GM21717 (cell line): ENCODE data around the gene RTN4RL2.

Source experiments
- ATAC-seq: cut with Tn5 transposase; IDR thresholded peaks from one replicate; pipeline ENCODE4 v1.9.1; 2021; ENCODE audit warnings: mild to moderate bottlenecking, moderate library complexity; ENCODE audit not compliant: unreplicated experiment

RTN4RL2 gene

GRCh38 chr11:57461841-57462489 is 1.6 kb downstream of the RTN4RL2 start:
- ATAC-seq = no peak

GRCh38 chr11:57462597-57462996 is 2.3 kb downstream of the RTN4RL2 start:
- no peak for ATAC-seq

GRCh38 chr11:57463671-57464538 is 3.6 kb downstream of the RTN4RL2 start:
- ATAC-seq = no peak

- no peak for ATAC-seq
Observed at GRCh38 chr11:57464539-57465181, 4.3 kb downstream of the RTN4RL2 start.

- no peak for ATAC-seq
Observed at GRCh38 chr11:57466680-57467079, 6.4 kb downstream of the RTN4RL2 start.

- no peak for ATAC-seq
Observed at GRCh38 chr11:57467508-57468157, 7.3 kb downstream of the RTN4RL2 start.

GRCh38 chr11:57468276-57468675 is 7.9 kb downstream of the RTN4RL2 start:
- ATAC-seq = no peak

GRCh38 chr11:57469268-57469667 is 8.9 kb downstream of the RTN4RL2 start:
- ATAC-seq = no peak

GRCh38 chr11:57471496-57471895 is 11.2 kb downstream of the RTN4RL2 start:
- ATAC-seq = no peak

GRCh38 chr11:57473285-57473841 is 13.0 kb downstream of the RTN4RL2 start:
- no peak for ATAC-seq

GRCh38 chr11:57474017-57474802 is 13.9 kb downstream of the RTN4RL2 start:
- ATAC-seq = peak; percentile 44

- no peak for ATAC-seq
Observed at GRCh38 chr11:57474803-57475115, 14.4 kb downstream of the RTN4RL2 start.

- no peak for ATAC-seq
Observed at GRCh38 chr11:57475191-57475590, 14.9 kb downstream of the RTN4RL2 start.

- no peak for ATAC-seq
Observed at GRCh38 chr11:57475671-57476046, 15.3 kb downstream of the RTN4RL2 start.

GRCh38 chr11:57476047-57476756 is 15.9 kb downstream of the RTN4RL2 start:
- peak; percentile 24 for ATAC-seq

- peak; percentile 52 for ATAC-seq
Observed at GRCh38 chr11:57476757-57477506, 16.6 kb downstream of the RTN4RL2 start.

- no peak for ATAC-seq
Observed at GRCh38 chr11:57477507-57478189, 17.3 kb downstream of the RTN4RL2 start.

GRCh38 chr11:57479021-57479663 is 18.8 kb downstream of the RTN4RL2 start:
- ATAC-seq = no peak
